ENCODE data around the gene CYB561D1.
A peak's percentile ranks its signal among the peaks of the same experiment; 100 is the strongest.

DNA sequence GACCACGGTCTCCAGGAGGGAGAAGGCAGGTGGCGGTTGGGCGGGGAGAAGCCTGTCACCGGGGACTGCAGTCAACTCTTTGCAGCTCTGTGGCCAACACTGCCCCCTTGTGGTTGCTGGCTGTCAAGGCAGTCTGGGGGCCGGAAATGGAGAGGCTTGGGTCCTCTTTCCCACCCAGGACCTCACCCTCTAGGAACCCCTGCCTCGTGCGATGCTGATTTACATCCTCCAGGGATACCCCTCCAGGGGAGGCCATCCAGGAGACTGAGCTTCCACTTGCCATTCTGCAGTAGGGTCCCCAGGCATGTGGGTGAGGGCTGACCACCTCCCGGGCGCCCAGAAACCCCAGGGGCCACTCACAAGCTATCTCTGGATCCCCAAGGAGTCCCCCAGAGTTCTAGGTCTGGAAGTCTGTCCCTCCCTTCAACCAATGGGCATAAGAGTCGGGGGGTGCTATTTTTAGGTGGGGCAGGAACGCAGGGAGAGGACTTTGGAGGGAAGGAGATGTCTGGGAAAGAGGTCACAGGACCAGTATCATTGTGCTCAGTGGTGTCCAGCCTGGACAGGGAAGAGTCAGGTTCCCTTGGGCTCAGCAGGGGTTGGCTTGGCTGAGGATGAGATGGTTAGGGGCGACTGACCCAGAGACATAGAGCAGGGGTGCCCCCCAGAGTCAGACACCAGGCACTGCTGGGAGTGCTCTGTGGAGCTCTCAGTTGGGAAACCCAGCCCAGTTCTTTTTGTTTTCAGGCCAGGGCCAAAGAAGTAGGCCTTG lies 38.7 kb downstream of the CYB561D1 start:
- TF ChIP-seq FOXM1 (IDR thresholded peaks at IDR 0.05; ENCODE audit: borderline replicate concordance) (no peak), ARNT (IDR thresholded peaks at IDR 0.05) (no peak), BHLHE40 (IDR thresholded peaks at IDR 0.05; ENCODE audit: borderline replicate concordance) (no peak), L3MBTL2 (conservative IDR thresholded peaks at IDR 0.05) (0 out of 2 replicates have a peak, but pooled peaks have one; percentile 11), PKNOX1 (IDR thresholded peaks at IDR 0.05) (peak; percentile 59), NFRKB (IDR thresholded peaks at IDR 0.05) (no peak), CTBP1 (IDR thresholded peaks at IDR 0.05; ENCODE audit: borderline replicate concordance) (no peak), SP1 (IDR thresholded peaks at IDR 0.05) (no peak), FOXK2 (IDR thresholded peaks at IDR 0.05) (no peak), LEF1 (IDR thresholded peaks at IDR 0.05; ENCODE audit: borderline replicate concordance) (no peak), FOXA1 (IDR thresholded peaks at IDR 0.05) (no peak), SUZ12 (IDR thresholded peaks at IDR 0.05) (no peak), TARDBP (IDR thresholded peaks at IDR 0.05) (no peak), ZNF384 (IDR thresholded peaks at IDR 0.05) (no peak)
